PC-9 (cell line): ENCODE measurements around the gene G6PC3.

Source experiments
- EZH2 ChIP-seq: fragments of 200-600 bp; sonication (generic); IDR thresholded peaks from 2 replicates; pipeline ENCODE4 v1.8.0; 2017; ENCODE audit warnings: antibody characterized with exemption, low read depth
- TF ChIP-seq, protein P1 (sequence below): fragments of 200-600 bp; sonication (generic); conservative IDR thresholded peaks from 2 replicates; pipeline ENCODE4 v1.6.1; 2017; ENCODE audit warnings: mixed run types, antibody characterized with exemption, mild to moderate bottlenecking, moderate library complexity

DNA sequence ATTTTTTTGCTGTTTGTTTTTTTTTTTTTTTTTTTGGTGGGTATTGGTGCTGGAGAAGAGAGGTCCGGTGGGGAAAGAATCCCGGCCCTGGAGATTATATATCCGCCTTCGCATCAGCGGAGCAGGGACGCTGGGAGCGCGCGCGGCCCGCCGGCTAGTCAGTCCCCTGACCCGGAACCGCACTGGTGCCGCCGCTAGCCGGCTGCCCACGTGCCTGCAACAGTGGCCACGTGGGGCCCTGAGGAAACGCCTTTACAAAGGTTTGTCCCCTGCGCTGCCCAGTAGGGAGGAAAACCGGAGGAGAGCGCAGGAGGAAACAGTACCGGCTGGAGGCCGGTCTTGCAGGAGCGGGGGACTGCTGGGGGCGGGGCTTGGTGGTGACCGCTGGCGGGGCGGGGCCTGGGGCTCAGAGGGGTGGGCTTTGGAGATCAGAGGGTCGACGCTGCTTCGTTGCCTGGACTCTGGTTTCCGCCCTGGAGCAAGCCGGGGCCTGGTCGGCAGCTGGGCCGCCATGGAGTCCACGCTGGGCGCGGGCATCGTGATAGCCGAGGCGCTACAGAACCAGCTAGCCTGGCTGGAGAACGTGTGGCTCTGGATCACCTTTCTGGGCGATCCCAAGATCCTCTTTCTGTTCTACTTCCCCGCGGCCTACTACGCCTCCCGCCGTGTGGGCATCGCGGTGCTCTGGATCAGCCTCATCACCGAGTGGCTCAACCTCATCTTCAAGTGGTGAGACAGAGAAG, at the start of gene G6PC3:
- TF ChIP-seq, protein P1, sequence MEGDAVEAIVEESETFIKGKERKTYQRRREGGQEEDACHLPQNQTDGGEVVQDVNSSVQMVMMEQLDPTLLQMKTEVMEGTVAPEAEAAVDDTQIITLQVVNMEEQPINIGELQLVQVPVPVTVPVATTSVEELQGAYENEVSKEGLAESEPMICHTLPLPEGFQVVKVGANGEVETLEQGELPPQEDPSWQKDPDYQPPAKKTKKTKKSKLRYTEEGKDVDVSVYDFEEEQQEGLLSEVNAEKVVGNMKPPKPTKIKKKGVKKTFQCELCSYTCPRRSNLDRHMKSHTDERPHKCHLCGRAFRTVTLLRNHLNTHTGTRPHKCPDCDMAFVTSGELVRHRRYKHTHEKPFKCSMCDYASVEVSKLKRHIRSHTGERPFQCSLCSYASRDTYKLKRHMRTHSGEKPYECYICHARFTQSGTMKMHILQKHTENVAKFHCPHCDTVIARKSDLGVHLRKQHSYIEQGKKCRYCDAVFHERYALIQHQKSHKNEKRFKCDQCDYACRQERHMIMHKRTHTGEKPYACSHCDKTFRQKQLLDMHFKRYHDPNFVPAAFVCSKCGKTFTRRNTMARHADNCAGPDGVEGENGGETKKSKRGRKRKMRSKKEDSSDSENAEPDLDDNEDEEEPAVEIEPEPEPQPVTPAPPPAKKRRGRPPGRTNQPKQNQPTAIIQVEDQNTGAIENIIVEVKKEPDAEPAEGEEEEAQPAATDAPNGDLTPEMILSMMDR = no peak
- no peak for TF ChIP-seq EZH2
